GM12873 (cell line): ENCODE measurements around the gene C1QL3.

Experiments used
- TF ChIP-seq, protein P1 (sequence below): IDR thresholded peaks from 2 replicates; pipeline ENCODE4 v1.5.1; 2012; ENCODE audit warnings: low read depth, mild to moderate bottlenecking, moderate library complexity, low read length, control low read depth; ENCODE audit not compliant: insufficient read depth; ENCODE audit errors: missing control alignments

Gene C1QL3

DNA sequence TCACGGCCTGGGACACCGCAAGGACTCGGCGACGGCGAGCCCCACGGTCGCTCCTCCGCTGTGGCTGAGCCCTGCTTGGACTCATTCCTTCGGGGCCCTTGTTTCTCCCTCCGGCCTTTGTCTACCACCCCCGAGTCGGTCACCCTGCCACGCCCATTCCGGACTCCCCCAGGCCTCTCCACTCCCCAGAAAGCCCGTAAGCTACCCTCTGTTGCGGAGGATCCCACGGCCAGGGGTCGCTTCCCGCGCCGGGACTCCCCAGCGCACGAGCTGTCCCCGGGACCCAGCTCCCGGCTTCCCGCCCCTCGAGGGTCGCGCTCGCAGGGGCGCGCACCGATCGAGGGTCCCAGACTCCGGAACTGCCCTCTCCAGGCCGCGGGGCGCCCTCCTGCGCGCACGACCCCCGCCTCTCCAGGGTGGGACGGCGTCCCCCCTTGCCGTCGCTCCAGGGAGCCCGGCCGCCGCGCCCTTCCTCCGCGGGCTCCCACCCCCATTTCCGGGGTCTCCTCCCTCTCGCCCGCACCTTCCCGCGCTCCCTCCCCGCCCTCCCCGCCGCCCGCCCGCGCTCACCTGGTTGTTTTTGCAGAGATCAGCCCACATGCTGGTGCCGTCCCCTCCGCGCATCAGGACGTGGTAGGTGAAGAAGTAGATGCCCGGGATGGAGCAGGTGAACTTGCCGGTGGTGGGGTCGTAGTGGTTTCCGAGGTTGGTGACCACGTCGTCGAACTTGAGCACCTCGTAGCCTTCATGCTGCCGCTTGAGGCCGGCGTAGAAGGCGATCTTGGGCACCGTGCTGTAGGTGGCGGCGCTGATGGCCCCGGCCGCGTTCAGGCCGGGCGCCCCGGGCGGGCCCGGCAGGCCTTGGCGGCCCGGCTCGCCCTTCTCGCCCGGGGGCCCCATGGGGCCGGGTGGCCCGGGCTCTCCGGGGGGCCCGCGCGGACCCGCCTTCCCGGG lies 1.5 kb downstream of the C1QL3 start:
- TF ChIP-seq, protein P1, sequence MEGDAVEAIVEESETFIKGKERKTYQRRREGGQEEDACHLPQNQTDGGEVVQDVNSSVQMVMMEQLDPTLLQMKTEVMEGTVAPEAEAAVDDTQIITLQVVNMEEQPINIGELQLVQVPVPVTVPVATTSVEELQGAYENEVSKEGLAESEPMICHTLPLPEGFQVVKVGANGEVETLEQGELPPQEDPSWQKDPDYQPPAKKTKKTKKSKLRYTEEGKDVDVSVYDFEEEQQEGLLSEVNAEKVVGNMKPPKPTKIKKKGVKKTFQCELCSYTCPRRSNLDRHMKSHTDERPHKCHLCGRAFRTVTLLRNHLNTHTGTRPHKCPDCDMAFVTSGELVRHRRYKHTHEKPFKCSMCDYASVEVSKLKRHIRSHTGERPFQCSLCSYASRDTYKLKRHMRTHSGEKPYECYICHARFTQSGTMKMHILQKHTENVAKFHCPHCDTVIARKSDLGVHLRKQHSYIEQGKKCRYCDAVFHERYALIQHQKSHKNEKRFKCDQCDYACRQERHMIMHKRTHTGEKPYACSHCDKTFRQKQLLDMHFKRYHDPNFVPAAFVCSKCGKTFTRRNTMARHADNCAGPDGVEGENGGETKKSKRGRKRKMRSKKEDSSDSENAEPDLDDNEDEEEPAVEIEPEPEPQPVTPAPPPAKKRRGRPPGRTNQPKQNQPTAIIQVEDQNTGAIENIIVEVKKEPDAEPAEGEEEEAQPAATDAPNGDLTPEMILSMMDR: no peak

DNA sequence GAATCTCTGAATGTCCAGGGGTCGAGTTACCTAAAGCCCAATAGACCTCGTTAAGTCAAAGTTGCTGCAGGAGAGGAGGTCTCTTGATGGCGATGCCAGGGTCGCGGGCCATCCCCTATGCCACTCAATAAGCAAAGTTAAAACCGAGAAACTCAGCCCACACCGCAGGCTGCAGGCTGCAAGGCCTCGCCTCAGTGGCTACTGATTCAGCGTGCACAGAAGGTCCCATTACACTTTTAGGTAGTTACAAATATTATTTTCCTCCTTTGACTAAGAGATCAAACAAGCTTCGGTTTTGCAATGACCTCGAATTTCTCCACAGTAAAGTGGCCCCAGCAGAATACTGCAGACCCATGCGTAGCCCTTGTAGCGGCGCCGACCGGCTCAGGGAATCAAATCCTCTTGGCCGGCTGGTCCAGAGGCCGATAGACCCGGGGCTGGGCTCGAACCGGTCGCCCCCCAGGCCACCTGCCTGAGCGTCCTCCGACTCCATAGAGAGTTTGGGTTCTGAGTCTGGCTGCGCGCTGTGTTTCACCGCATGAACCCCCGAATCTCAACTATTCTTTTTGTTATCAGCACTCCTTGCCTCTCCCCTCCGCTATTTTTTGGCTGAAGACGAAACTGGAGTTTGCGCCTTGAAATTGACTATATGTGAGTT lies 2.3 kb downstream of the C1QL3 start:
- TF ChIP-seq, protein P1: no peak

DNA sequence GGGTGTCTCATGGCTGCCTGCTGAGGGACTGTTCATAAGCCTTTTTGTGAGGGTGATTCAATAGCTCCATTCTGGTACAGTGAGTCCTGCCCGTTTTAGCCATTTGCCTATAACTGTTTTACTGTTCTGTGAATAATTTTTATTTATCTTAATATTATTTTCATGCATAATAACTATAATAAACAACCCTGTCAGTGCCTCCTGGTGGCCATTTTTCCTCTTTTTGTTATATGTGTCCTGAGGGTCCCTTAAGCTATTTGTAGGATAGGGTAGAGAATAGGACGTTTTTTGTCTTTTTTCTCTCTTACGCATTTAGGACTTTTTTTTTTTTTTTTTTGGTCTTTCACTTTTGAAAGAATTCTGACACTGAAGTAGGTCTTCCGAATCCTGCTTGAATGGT lies 2.9 kb downstream of the C1QL3 start:
- TF ChIP-seq, protein P1: peak; percentile 15

DNA sequence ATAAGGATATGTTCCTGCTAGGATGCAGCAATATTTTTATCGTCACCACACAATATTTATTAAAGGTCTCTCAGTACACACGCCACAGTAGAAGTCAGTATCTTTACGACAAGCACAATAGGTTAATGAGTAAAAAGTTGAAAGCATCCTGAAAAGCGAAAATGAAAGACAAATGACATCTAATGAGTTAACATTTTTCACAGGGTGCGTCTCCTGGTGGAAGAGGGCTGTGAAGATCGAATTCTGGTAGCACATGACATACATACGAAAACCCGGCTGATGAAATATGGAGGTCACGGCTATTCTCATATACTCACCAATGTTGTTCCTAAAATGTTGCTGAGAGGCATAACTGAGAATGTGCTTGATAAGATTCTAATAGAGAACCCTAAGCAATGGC lies 10.8 kb downstream of the C1QL3 start:
- TF ChIP-seq, protein P1: no peak

- TF ChIP-seq, protein P1: no peak
Measured at GRCh38 chr10:16509996-16510395, 11.7 kb downstream of the C1QL3 start.

- TF ChIP-seq, protein P1: no peak
Measured at GRCh38 chr10:16505161-16505560, 16.5 kb downstream of the C1QL3 start.

DNA sequence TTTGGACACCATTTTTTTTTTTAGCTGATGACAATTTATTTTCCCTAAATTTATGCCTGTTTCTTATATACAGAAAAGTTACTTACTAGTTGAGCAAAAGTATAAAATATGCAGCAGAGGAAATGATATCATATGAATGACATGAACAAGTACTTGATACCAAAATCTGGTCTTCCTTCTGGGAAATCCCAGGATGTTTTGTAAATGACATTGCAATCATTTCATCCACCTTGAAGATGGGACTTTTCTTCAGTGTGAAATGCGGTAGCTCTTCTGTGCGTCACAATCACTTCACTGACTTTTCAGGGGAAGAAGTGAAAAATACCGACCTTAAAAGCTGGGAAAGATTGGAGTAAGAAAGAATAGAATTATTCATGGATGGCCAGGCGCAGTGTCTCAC lies 23.8 kb downstream of the C1QL3 start:
- TF ChIP-seq, protein P1: no peak
